Activated CD4-positive, alpha-beta T cell treated with anti-CD3 and anti-CD28 coated beads, Interleukin-2, amount 10 ng/mL, durations not matched to agents 24 days and 14 days (primary cell): Measurements from ENCODE around the gene C10orf71. TPM values are rescaled to one million over a fixed set of nuclear protein-coding genes. Genes with fewer than 3 reads are reported as not detected.

Experiments
- DNase-seq: peaks from one replicate; pipeline ENCODE4 v3.0.0; 2022
- H3K27ac Mint-ChIP-seq: one replicate; pipeline ENCODE4 v1.8.0; 2022; ENCODE audit warnings: mild to moderate bottlenecking, mixed read lengths
- H3K27me3 Mint-ChIP-seq: one replicate; pipeline ENCODE4 v1.8.0; 2022; ENCODE audit warnings: mixed read lengths
- H3K36me3 Mint-ChIP-seq: one replicate; pipeline ENCODE4 v1.8.0; 2022; ENCODE audit warnings: low read depth, mild to moderate bottlenecking, mixed read lengths
- H3K4me1 Mint-ChIP-seq: one replicate; pipeline ENCODE4 v1.8.0; 2021; ENCODE audit warnings: mixed read lengths
- H3K4me3 Mint-ChIP-seq: one replicate; pipeline ENCODE4 v1.8.0; 2022; ENCODE audit warnings: mild to moderate bottlenecking, moderate library complexity, mixed read lengths
- H3K9me3 Mint-ChIP-seq: one replicate; pipeline ENCODE4 v1.8.0; 2021; ENCODE audit warnings: mixed read lengths
- intact Hi-C: fragments of 100-400 bp; cut with micrococcal nuclease; formaldehyde crosslinking; loops from one replicate; pipeline ENCODE4 v1.15.1; 2023
- total RNA-seq: library from RNA; stranded (reverse); gene quantifications from 2 replicates; pipeline ENCODE4 v1.2.3, GENCODE V29; 2022

Gene C10orf71
- total RNA-seq, 1 donor from 2014 or later: not detected

GRCh38 chr10:49264177-49264677, 34.7 kb upstream of the C10orf71 start:
- no peak overlapping the region for H3K4me3 Mint-ChIP-seq
- H3K9me3 Mint-ChIP-seq: peaks cover 7% of the 10 kb centered on the region
- no peaks in the 10 kb centered on the region for H3K4me1 Mint-ChIP-seq
- intact Hi-C loops: no loop called here
- no peak for DNase-seq
- H3K27ac Mint-ChIP-seq: no peak overlapping the region
- H3K36me3 Mint-ChIP-seq: no peaks in the 10 kb centered on the region
- peaks cover 9% of the 10 kb centered on the region for H3K27me3 Mint-ChIP-seq

GRCh38 chr10:49265885-49266284, 33.1 kb upstream of the C10orf71 start:
- no peak for DNase-seq
- peaks cover 12% of the 10 kb centered on the region for H3K27me3 Mint-ChIP-seq
- intact Hi-C loops: no loop called here
- H3K27ac Mint-ChIP-seq: no peak overlapping the region
- peaks cover 7% of the 10 kb centered on the region for H3K9me3 Mint-ChIP-seq
- H3K4me3 Mint-ChIP-seq: no peak overlapping the region
- H3K36me3 Mint-ChIP-seq: no peaks in the 10 kb centered on the region
- H3K4me1 Mint-ChIP-seq: no peaks in the 10 kb centered on the region

GRCh38 chr10:49268185-49268584, 30.8 kb upstream of the C10orf71 start:
- Mint-ChIP-seq H3K9me3 (peaks cover 7% of the 10 kb centered on the region), H3K27me3 (peaks cover 12% of the 10 kb centered on the region), H3K4me1 (peaks cover 4% of the 10 kb centered on the region), H3K4me3 (no peak overlapping the region), H3K27ac (no peak overlapping the region), H3K36me3 (no peaks in the 10 kb centered on the region)
- DNase-seq: no peak
- intact Hi-C loops: no loop called here

GRCh38 chr10:49269523-49269922, 29.4 kb upstream of the C10orf71 start:
- intact Hi-C loops: no loop called here
- peaks cover 7% of the 10 kb centered on the region for H3K9me3 Mint-ChIP-seq
- peaks cover 4% of the 10 kb centered on the region for H3K4me1 Mint-ChIP-seq
- H3K27me3 Mint-ChIP-seq: peaks cover 12% of the 10 kb centered on the region
- H3K36me3 Mint-ChIP-seq: no peaks in the 10 kb centered on the region
- no peak overlapping the region for H3K4me3 Mint-ChIP-seq
- DNase-seq: no peak
- H3K27ac Mint-ChIP-seq: no peak overlapping the region

GRCh38 chr10:49270565-49270964, 28.4 kb upstream of the C10orf71 start:
- intact Hi-C loops: no loop called here
- no peaks in the 10 kb centered on the region for H3K36me3 Mint-ChIP-seq
- H3K4me3 Mint-ChIP-seq: no peak overlapping the region
- H3K4me1 Mint-ChIP-seq: peaks cover 4% of the 10 kb centered on the region
- H3K9me3 Mint-ChIP-seq: peaks cover 4% of the 10 kb centered on the region
- peaks cover 9% of the 10 kb centered on the region for H3K27me3 Mint-ChIP-seq
- H3K27ac Mint-ChIP-seq: no peak overlapping the region
- no peak for DNase-seq

- H3K27me3 Mint-ChIP-seq: peaks cover 4% of the 10 kb centered on the region
- H3K4me1 Mint-ChIP-seq: peaks cover 4% of the 10 kb centered on the region
- H3K27ac Mint-ChIP-seq: no peak overlapping the region
- H3K36me3 Mint-ChIP-seq: no peaks in the 10 kb centered on the region
- peaks cover 4% of the 10 kb centered on the region for H3K9me3 Mint-ChIP-seq
- DNase-seq: no peak
- H3K4me3 Mint-ChIP-seq: no peak overlapping the region
- intact Hi-C loops: no loop called here
Measured at GRCh38 chr10:49271346-49271745, 27.6 kb upstream of the C10orf71 start.

- Mint-ChIP-seq H3K36me3 (no peaks in the 10 kb centered on the region), H3K4me3 (no peak overlapping the region), H3K9me3 (peaks cover under 1% of the 10 kb centered on the region), H3K27me3 (peaks cover 3% of the 10 kb centered on the region), H3K4me1 (peaks cover 4% of the 10 kb centered on the region), H3K27ac (peak overlapping the region; percentile 16)
- intact Hi-C loops: no loop called here
- DNase-seq: no peak
Measured at GRCh38 chr10:49272251-49273081, 26.5 kb upstream of the C10orf71 start.

- intact Hi-C loops: no loop called here
- no peak for DNase-seq
- Mint-ChIP-seq H3K36me3 (no peaks in the 10 kb centered on the region), H3K9me3 (no peaks in the 10 kb centered on the region), H3K27me3 (peaks cover 3% of the 10 kb centered on the region), H3K4me3 (no peak overlapping the region), H3K27ac (no peak overlapping the region), H3K4me1 (peaks cover 4% of the 10 kb centered on the region)
Measured at GRCh38 chr10:49273082-49273465, 25.9 kb upstream of the C10orf71 start.

GRCh38 chr10:49273626-49274025, 25.3 kb upstream of the C10orf71 start:
- no peak overlapping the region for H3K27ac Mint-ChIP-seq
- H3K4me3 Mint-ChIP-seq: no peak overlapping the region
- intact Hi-C loops: no loop called here
- H3K9me3 Mint-ChIP-seq: no peaks in the 10 kb centered on the region
- no peak for DNase-seq
- H3K36me3 Mint-ChIP-seq: no peaks in the 10 kb centered on the region
- H3K27me3 Mint-ChIP-seq: peaks cover 3% of the 10 kb centered on the region
- H3K4me1 Mint-ChIP-seq: peaks cover 4% of the 10 kb centered on the region

GRCh38 chr10:49274886-49275285, 24.1 kb upstream of the C10orf71 start:
- peaks cover 2% of the 10 kb centered on the region for H3K27me3 Mint-ChIP-seq
- no peak for DNase-seq
- intact Hi-C loops: no loop called here

GRCh38 chr10:49275896-49276295, 23.1 kb upstream of the C10orf71 start:
- Mint-ChIP-seq H3K27ac (no peak overlapping the region), H3K9me3 (no peaks in the 10 kb centered on the region), H3K27me3 (no peaks in the 10 kb centered on the region), H3K4me3 (no peak overlapping the region), H3K36me3 (no peaks in the 10 kb centered on the region), H3K4me1 (peaks cover 4% of the 10 kb centered on the region)
- no peak for DNase-seq
- intact Hi-C loops: no loop called here

More at GRCh38 chr10:49274886-49275285, 24.1 kb upstream of the C10orf71 start:
- no peaks in the 10 kb centered on the region for H3K36me3 Mint-ChIP-seq
- H3K4me1 Mint-ChIP-seq: peaks cover 4% of the 10 kb centered on the region
- H3K27ac Mint-ChIP-seq: no peak overlapping the region
- H3K4me3 Mint-ChIP-seq: no peak overlapping the region
- H3K9me3 Mint-ChIP-seq: no peaks in the 10 kb centered on the region

GRCh38 chr10:49276596-49276995, 22.4 kb upstream of the C10orf71 start:
- no peaks in the 10 kb centered on the region for H3K27me3 Mint-ChIP-seq
- intact Hi-C loops: no loop called here
- H3K4me1 Mint-ChIP-seq: peaks cover 4% of the 10 kb centered on the region
- H3K9me3 Mint-ChIP-seq: no peaks in the 10 kb centered on the region
- no peak overlapping the region for H3K27ac Mint-ChIP-seq
- H3K36me3 Mint-ChIP-seq: no peaks in the 10 kb centered on the region
- no peak for DNase-seq
- H3K4me3 Mint-ChIP-seq: no peak overlapping the region

- H3K36me3 Mint-ChIP-seq: no peaks in the 10 kb centered on the region
- no peaks in the 10 kb centered on the region for H3K27me3 Mint-ChIP-seq
- intact Hi-C loops: no loop called here
- H3K4me3 Mint-ChIP-seq: no peak overlapping the region
- DNase-seq: no peak
- no peaks in the 10 kb centered on the region for H3K9me3 Mint-ChIP-seq
- no peaks in the 10 kb centered on the region for H3K4me1 Mint-ChIP-seq
- H3K27ac Mint-ChIP-seq: no peak overlapping the region
Measured at GRCh38 chr10:49277973-49278372, 21.0 kb upstream of the C10orf71 start.

- no peaks in the 10 kb centered on the region for H3K9me3 Mint-ChIP-seq
- H3K4me3 Mint-ChIP-seq: no peak overlapping the region
- no peak overlapping the region for H3K27ac Mint-ChIP-seq
- DNase-seq: no peak
- no peaks in the 10 kb centered on the region for H3K36me3 Mint-ChIP-seq
- H3K4me1 Mint-ChIP-seq: no peaks in the 10 kb centered on the region
- no peaks in the 10 kb centered on the region for H3K27me3 Mint-ChIP-seq
- intact Hi-C loops: no loop called here
Measured at GRCh38 chr10:49278497-49278981, 20.4 kb upstream of the C10orf71 start.
